Neural cell (in vitro differentiated cells): ENCODE data around the gene FER1L5.

Experiments used
- CTCF ChIP-seq: fragments of 450-650 bp; IDR thresholded peaks from 2 replicates; pipeline ENCODE4 v1.5.1; 2014; ENCODE audit warnings: antibody characterized with exemption, mild to moderate bottlenecking, moderate library complexity; ENCODE audit not compliant: poor library complexity, severe bottlenecking
- EZH2 ChIP-seq: fragments of 200-600, 300-800 bp; shearing (Covaris generic), sonication (generic); IDR thresholded peaks from 2 replicates; pipeline ENCODE4 v1.6.1; 2014; ENCODE audit warnings: antibody characterized with exemption, low read length, borderline replicate concordance, mild to moderate bottlenecking; ENCODE audit not compliant: insufficient read depth, poor library complexity, severe bottlenecking
- POLR2AphosphoS5 ChIP-seq: IDR thresholded peaks from 2 replicates; pipeline ENCODE4 v1.6.1; 2012
- TAF1 ChIP-seq: IDR thresholded peaks from 2 replicates; pipeline ENCODE4 v1.6.1; 2012; ENCODE audit warnings: low read depth

GRCh38 chr2:96737251-96737650 is 94.7 kb downstream of the FER1L5 start:
- TF ChIP-seq TAF1 (no peak), EZH2 (no peak), CTCF (no peak), POLR2AphosphoS5 (no peak)
